ENCODE results near the gene ZNF296. TPM values are rescaled to one million over a fixed set of nuclear protein-coding genes. Genes with fewer than 3 reads are reported as not detected.

ZNF296 gene
- total RNA-seq, 1 donor from 2014 or later, result 3.0 TPM

GRCh38 chr19:45097776-45098520 lies 21.7 kb upstream of the ZNF296 start:
- TF ChIP-seq EZH2 (IDR thresholded peaks at IDR 0.05; ENCODE audit: insufficient read depth, low read length) (no peak), CTCF (IDR thresholded peaks at IDR 0.05; ENCODE audit: insufficient read depth, low read depth, low read length) (no peak)
- H3K4me2 ChIP-seq (ENCODE audit: low read length), result peak overlapping the region; percentile 88
- peak overlapping the region; percentile 75 for H3K27ac ChIP-seq (ENCODE audit: low read depth, low read length)
- no peaks in the 10 kb centered on the region for H3K36me3 ChIP-seq (ENCODE audit: insufficient read depth, low read length)
- peak; percentile 97 for FAIRE-seq
- peak overlapping the region; percentile 66 for H3K4me3 Mint-ChIP-seq (ENCODE audit: unreplicated experiment)
- peak overlapping the region; percentile 58 for H3K9ac ChIP-seq (ENCODE audit: low read length)
- no peak overlapping the region for H2AFZ ChIP-seq (ENCODE audit: low read depth, low read length)
- no peaks in the 10 kb centered on the region for H3K9me3 ChIP-seq (ENCODE audit: insufficient read depth, low read depth, low read length)
- H3K4me1 ChIP-seq (ENCODE audit: insufficient read depth, low read length), result peaks cover 55% of the 10 kb centered on the region
- peaks cover 7% of the 10 kb centered on the region for H3K36me3 Mint-ChIP-seq (ENCODE audit: low read depth, unreplicated experiment)
- H3K4me3 ChIP-seq (ENCODE audit: insufficient read depth, low read depth, low read length), result no peak overlapping the region
- peaks cover 70% of the 10 kb centered on the region for H3K4me1 Mint-ChIP-seq (ENCODE audit: low read depth, unreplicated experiment)
- DNase-seq (ENCODE audit: low read depth), result peak; percentile 96
- no peaks in the 10 kb centered on the region for H3K27me3 Mint-ChIP-seq (ENCODE audit: low read depth, unreplicated experiment)
- no peaks in the 10 kb centered on the region for H3K9me3 Mint-ChIP-seq (ENCODE audit: unreplicated experiment)
- peaks cover 93% of the 10 kb centered on the region for H4K20me1 ChIP-seq (ENCODE audit: insufficient read depth, low read length)
- peak overlapping the region; percentile 62 for H3K27ac Mint-ChIP-seq (ENCODE audit: unreplicated experiment)
- peaks cover 100% of the 10 kb centered on the region for H3K79me2 ChIP-seq (ENCODE audit: insufficient read depth, low read length)
- H3K27me3 ChIP-seq (ENCODE audit: insufficient read depth, low read length), result no peaks in the 10 kb centered on the region

GRCh38 chr19:45097450-45097775 lies 21.1 kb upstream of the ZNF296 start:
- Histone ChIP-seq H3K27ac (ENCODE audit: low read depth, low read length) (peak overlapping the region; percentile 75), H3K4me3 (ENCODE audit: insufficient read depth, low read depth, low read length) (no peak overlapping the region), H4K20me1 (ENCODE audit: insufficient read depth, low read length) (peaks cover 88% of the 10 kb centered on the region), H3K9ac (ENCODE audit: low read length) (no peak overlapping the region), H3K4me2 (ENCODE audit: low read length) (peak overlapping the region; percentile 88), H3K36me3 (ENCODE audit: insufficient read depth, low read length) (no peaks in the 10 kb centered on the region), H3K79me2 (ENCODE audit: insufficient read depth, low read length) (peaks cover 96% of the 10 kb centered on the region), H3K9me3 (ENCODE audit: insufficient read depth, low read depth, low read length) (no peaks in the 10 kb centered on the region), H2AFZ (ENCODE audit: low read depth, low read length) (no peak overlapping the region), H3K27me3 (ENCODE audit: insufficient read depth, low read length) (no peaks in the 10 kb centered on the region), H3K4me1 (ENCODE audit: insufficient read depth, low read length) (peaks cover 50% of the 10 kb centered on the region)
- DNase-seq (ENCODE audit: low read depth) (no peak), FAIRE-seq (no peak)
- Mint-ChIP-seq H3K27ac (ENCODE audit: unreplicated experiment) (peak overlapping the region; percentile 11), H3K36me3 (ENCODE audit: low read depth, unreplicated experiment) (peaks cover 7% of the 10 kb centered on the region), H3K9me3 (ENCODE audit: unreplicated experiment) (no peaks in the 10 kb centered on the region), H3K4me3 (ENCODE audit: unreplicated experiment) (no peak overlapping the region), H3K27me3 (ENCODE audit: low read depth, unreplicated experiment) (no peaks in the 10 kb centered on the region), H3K4me1 (ENCODE audit: low read depth, unreplicated experiment) (peaks cover 70% of the 10 kb centered on the region)
- no peak for TF ChIP-seq CTCF (IDR thresholded peaks at IDR 0.05; ENCODE audit: insufficient read depth, low read depth, low read length)
- TF ChIP-seq EZH2 (IDR thresholded peaks at IDR 0.05; ENCODE audit: insufficient read depth, low read length), result no peak

GRCh38 chr19:45096700-45097099 lies 20.4 kb upstream of the ZNF296 start:
- no peaks in the 10 kb centered on the region for H3K27me3 Mint-ChIP-seq (ENCODE audit: low read depth, unreplicated experiment)
- Histone ChIP-seq H3K79me2 (ENCODE audit: insufficient read depth, low read length) (peaks cover 88% of the 10 kb centered on the region), H3K27me3 (ENCODE audit: insufficient read depth, low read length) (no peaks in the 10 kb centered on the region), H2AFZ (ENCODE audit: low read depth, low read length) (no peak overlapping the region), H3K4me2 (ENCODE audit: low read length) (no peak overlapping the region), H3K9ac (ENCODE audit: low read length) (no peak overlapping the region), H3K4me3 (ENCODE audit: insufficient read depth, low read depth, low read length) (no peak overlapping the region), H3K4me1 (ENCODE audit: insufficient read depth, low read length) (peaks cover 49% of the 10 kb centered on the region), H3K27ac (ENCODE audit: low read depth, low read length) (no peak overlapping the region), H3K36me3 (ENCODE audit: insufficient read depth, low read length) (no peaks in the 10 kb centered on the region), H3K9me3 (ENCODE audit: insufficient read depth, low read depth, low read length) (no peaks in the 10 kb centered on the region), H4K20me1 (ENCODE audit: insufficient read depth, low read length) (peaks cover 81% of the 10 kb centered on the region)
- peaks cover 4% of the 10 kb centered on the region for H3K36me3 Mint-ChIP-seq (ENCODE audit: low read depth, unreplicated experiment)
- H3K9me3 Mint-ChIP-seq (ENCODE audit: unreplicated experiment), result no peaks in the 10 kb centered on the region
- TF ChIP-seq EZH2 (IDR thresholded peaks at IDR 0.05; ENCODE audit: insufficient read depth, low read length), result no peak
- no peak for TF ChIP-seq CTCF (IDR thresholded peaks at IDR 0.05; ENCODE audit: insufficient read depth, low read depth, low read length)
- H3K4me3 Mint-ChIP-seq (ENCODE audit: unreplicated experiment), result peak overlapping the region; percentile 36
- peak overlapping the region; percentile 64 for H3K27ac Mint-ChIP-seq (ENCODE audit: unreplicated experiment)
- no peak for DNase-seq (ENCODE audit: low read depth)
- no peak for FAIRE-seq
- peaks cover 67% of the 10 kb centered on the region for H3K4me1 Mint-ChIP-seq (ENCODE audit: low read depth, unreplicated experiment)
